HL-60 (cell line): ENCODE measurements around the gene SETBP1.

Experiments used
- GABPA ChIP-seq: IDR thresholded peaks from 2 replicates; pipeline ENCODE4 v1.6.1; 2012; ENCODE audit warnings: low read depth
- POLR2AphosphoS5 ChIP-seq: IDR thresholded peaks from 2 replicates; pipeline ENCODE4 v1.6.1; 2012; ENCODE audit warnings: low read depth
- SPI1 ChIP-seq: IDR thresholded peaks from 2 replicates; pipeline ENCODE4 v1.6.1; 2012; ENCODE audit warnings: low read depth, mild to moderate bottlenecking, borderline replicate concordance
- TF ChIP-seq, protein P1 (sequence below): IDR thresholded peaks from one replicate; pipeline ENCODE4 v1.5.1; 2011; ENCODE audit warnings: low read length, control low read depth, inconsistent platforms; ENCODE audit not compliant: insufficient read depth
- TF ChIP-seq, protein P2 (sequence below): IDR thresholded peaks from 2 replicates; pipeline ENCODE4 v1.6.1; 2012; ENCODE audit warnings: low read depth; ENCODE audit not compliant: insufficient replicate concordance

DNA sequence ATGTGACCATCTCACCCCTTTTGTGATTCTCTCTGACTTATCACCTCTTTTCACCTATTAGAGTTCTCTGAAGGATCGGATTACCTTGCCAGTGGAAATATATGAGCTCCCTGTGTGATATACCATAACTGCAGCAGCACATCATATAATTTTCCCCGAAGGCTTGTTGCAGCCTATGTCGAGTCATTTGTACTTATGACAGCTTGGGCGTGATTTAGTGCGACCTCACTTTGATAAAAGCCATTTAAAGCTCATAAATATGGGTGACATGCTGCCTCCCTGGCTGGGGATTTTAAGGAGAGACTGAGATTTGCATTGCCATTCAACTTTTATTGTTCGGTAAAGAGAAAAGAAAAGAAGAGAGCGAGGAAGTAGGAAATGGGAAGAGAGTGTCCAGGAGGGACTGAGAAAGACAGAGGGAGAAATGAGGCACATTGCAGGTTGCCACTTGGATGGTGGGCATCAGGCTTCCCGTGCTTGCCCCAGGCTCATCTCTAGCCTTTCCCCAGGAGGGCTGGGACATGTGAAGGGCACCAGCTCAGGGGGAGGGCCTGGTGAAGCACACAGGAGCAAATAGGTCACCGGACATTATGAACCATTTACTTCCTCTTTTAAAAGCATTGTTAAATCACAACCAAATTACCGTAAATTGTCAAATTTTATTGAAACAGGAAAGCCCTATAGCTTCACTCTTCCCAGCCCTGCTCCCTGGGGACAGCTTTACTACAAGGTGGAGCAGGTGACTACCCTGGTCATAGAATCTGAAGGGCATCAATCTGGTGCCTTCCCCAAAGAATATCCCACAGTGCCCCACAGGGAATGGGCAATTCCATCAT is 161.3 kb downstream of the SETBP1 start:
- TF ChIP-seq POLR2AphosphoS5, result no peak
- TF ChIP-seq, protein P1, sequence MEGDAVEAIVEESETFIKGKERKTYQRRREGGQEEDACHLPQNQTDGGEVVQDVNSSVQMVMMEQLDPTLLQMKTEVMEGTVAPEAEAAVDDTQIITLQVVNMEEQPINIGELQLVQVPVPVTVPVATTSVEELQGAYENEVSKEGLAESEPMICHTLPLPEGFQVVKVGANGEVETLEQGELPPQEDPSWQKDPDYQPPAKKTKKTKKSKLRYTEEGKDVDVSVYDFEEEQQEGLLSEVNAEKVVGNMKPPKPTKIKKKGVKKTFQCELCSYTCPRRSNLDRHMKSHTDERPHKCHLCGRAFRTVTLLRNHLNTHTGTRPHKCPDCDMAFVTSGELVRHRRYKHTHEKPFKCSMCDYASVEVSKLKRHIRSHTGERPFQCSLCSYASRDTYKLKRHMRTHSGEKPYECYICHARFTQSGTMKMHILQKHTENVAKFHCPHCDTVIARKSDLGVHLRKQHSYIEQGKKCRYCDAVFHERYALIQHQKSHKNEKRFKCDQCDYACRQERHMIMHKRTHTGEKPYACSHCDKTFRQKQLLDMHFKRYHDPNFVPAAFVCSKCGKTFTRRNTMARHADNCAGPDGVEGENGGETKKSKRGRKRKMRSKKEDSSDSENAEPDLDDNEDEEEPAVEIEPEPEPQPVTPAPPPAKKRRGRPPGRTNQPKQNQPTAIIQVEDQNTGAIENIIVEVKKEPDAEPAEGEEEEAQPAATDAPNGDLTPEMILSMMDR, result no peak
- no peak for TF ChIP-seq SPI1
- TF ChIP-seq, protein P2, sequence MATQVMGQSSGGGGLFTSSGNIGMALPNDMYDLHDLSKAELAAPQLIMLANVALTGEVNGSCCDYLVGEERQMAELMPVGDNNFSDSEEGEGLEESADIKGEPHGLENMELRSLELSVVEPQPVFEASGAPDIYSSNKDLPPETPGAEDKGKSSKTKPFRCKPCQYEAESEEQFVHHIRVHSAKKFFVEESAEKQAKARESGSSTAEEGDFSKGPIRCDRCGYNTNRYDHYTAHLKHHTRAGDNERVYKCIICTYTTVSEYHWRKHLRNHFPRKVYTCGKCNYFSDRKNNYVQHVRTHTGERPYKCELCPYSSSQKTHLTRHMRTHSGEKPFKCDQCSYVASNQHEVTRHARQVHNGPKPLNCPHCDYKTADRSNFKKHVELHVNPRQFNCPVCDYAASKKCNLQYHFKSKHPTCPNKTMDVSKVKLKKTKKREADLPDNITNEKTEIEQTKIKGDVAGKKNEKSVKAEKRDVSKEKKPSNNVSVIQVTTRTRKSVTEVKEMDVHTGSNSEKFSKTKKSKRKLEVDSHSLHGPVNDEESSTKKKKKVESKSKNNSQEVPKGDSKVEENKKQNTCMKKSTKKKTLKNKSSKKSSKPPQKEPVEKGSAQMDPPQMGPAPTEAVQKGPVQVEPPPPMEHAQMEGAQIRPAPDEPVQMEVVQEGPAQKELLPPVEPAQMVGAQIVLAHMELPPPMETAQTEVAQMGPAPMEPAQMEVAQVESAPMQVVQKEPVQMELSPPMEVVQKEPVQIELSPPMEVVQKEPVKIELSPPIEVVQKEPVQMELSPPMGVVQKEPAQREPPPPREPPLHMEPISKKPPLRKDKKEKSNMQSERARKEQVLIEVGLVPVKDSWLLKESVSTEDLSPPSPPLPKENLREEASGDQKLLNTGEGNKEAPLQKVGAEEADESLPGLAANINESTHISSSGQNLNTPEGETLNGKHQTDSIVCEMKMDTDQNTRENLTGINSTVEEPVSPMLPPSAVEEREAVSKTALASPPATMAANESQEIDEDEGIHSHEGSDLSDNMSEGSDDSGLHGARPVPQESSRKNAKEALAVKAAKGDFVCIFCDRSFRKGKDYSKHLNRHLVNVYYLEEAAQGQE, result no peak
- no peak for TF ChIP-seq GABPA
